Mononuclear cell (primary cell): ENCODE measurements around the gene TSEN34. TPM values are rescaled to one million over a fixed set of nuclear protein-coding genes. Genes with fewer than 3 reads are reported as not detected.
"Not testable (repeated sequence)": the region's sequence is repeated elsewhere in the genome, so short reads cannot be mapped to it uniquely, and the experiment has no call there.

Experiments
- H3K27me3 ChIP-seq: 2 replicates; pipeline ENCODE4 v1.6.0; 2011; ENCODE audit warnings: low read length, control low read depth; ENCODE audit not compliant: insufficient read depth
- H3K4me1 ChIP-seq: 2 replicates; pipeline ENCODE4 v1.5.1; 2011; ENCODE audit warnings: mild to moderate bottlenecking, low read length, control low read depth; ENCODE audit not compliant: insufficient read depth
- H3K4me3 ChIP-seq: 2 replicates; pipeline ENCODE4 v1.5.1; 2011; ENCODE audit warnings: mild to moderate bottlenecking, low read length, moderate library complexity
- H3K9me3 ChIP-seq: 2 replicates; pipeline ENCODE4 v1.5.1; 2011; ENCODE audit warnings: low read depth, mild to moderate bottlenecking, control low read depth, low read length
- total RNA-seq: library from RNA; depleted of rRNA; stranded (reverse); fragments of >200 nt; gene quantifications from one replicate; pipeline ENCODE4 v1.2.3, GENCODE V29; 2012

TSEN34 gene
- total RNA-seq, 1 donor, result 15.5 TPM

GRCh38 chr19:54243809-54244208 lies 52.7 kb downstream of the TSEN34 start:
- not testable (repeated sequence) for H3K27me3 ChIP-seq, H3K9me3 ChIP-seq, H3K4me3 ChIP-seq
- peaks cover 37% of the 10 kb centered on the region for H3K4me1 ChIP-seq

Other genes with a start within 250 kb of the TSEN34 start
- gene CACNG8, start 228.4 kb upstream of the TSEN34 start, total RNA-seq, result not detected
- not detected for gene CACNG6, start 199.7 kb upstream of the TSEN34 start, total RNA-seq
- 12.4 TPM for gene VSTM1, start 127.4 kb upstream of the TSEN34 start, total RNA-seq
- gene TARM1, start 109.9 kb upstream of the TSEN34 start, total RNA-seq, result 0.21 TPM
- gene OSCAR, start 90.5 kb upstream of the TSEN34 start, total RNA-seq, result 8.7 TPM
- gene NDUFA3, start 88.5 kb upstream of the TSEN34 start, total RNA-seq, result 6.9 TPM
- gene TFPT, start 75.7 kb upstream of the TSEN34 start, total RNA-seq, result 5.7 TPM
- gene PRPF31, start 75.6 kb upstream of the TSEN34 start, total RNA-seq, result 27.8 TPM
- gene CNOT3, start 53.5 kb upstream of the TSEN34 start, total RNA-seq, result 8.1 TPM
- 11.9 TPM for gene LENG1, start 31.6 kb upstream of the TSEN34 start, total RNA-seq
- gene TMC4, start 18.1 kb upstream of the TSEN34 start, total RNA-seq, result 0.31 TPM
- 30.3 TPM for gene MBOAT7, start 1.7 kb upstream of the TSEN34 start, total RNA-seq
- gene RPS9, start 9.6 kb downstream of the TSEN34 start, total RNA-seq, result 2,589 TPM
- 51.4 TPM for gene LILRB3, start 31.7 kb downstream of the TSEN34 start, total RNA-seq
- 16.9 TPM for gene LILRA6, start 51.5 kb downstream of the TSEN34 start, total RNA-seq
- 0.10 TPM for gene LILRB5, start 66.0 kb downstream of the TSEN34 start, total RNA-seq
- gene LILRB2, start 89.8 kb downstream of the TSEN34 start, total RNA-seq, result 27.3 TPM
- gene LILRA5, start 121.9 kb downstream of the TSEN34 start, total RNA-seq, result 191 TPM
- 4.0 TPM for gene LILRA4, start 147.9 kb downstream of the TSEN34 start, total RNA-seq
- 40.7 TPM for gene LAIR1, start 173.6 kb downstream of the TSEN34 start, total RNA-seq
- 0.31 TPM for gene TTYH1, start 224.2 kb downstream of the TSEN34 start, total RNA-seq